GM19099 (cell line): Measurements from ENCODE around the gene DCDC2.

Experiments used
- POLR2A ChIP-seq: IDR thresholded peaks from 3 replicates; pipeline ENCODE4 v1.6.1; 2011; ENCODE audit warnings: low read depth; ENCODE audit not compliant: insufficient read length; ENCODE audit errors: extremely low read depth

Gene DCDC2

DNA sequence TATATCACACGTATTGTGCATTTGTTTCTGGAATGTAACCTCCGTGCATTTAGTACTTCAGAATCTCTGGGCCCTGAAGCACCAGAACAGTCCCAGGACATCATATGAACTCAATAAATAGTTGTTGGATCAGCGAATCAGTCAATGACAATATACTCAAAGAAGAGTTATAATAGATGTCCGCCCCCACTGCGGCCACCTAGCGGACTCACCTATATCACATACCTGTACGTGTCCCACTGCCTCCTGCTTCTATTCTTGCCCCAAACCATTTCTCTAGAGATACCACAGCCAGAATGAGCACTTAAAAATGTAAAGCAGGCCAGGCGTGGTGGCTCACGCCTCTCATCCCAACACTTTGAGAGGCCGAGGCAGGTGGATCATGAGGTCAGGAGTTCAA is 73.9 kb downstream of the DCDC2 start:
- no peak for TF ChIP-seq POLR2A

DNA sequence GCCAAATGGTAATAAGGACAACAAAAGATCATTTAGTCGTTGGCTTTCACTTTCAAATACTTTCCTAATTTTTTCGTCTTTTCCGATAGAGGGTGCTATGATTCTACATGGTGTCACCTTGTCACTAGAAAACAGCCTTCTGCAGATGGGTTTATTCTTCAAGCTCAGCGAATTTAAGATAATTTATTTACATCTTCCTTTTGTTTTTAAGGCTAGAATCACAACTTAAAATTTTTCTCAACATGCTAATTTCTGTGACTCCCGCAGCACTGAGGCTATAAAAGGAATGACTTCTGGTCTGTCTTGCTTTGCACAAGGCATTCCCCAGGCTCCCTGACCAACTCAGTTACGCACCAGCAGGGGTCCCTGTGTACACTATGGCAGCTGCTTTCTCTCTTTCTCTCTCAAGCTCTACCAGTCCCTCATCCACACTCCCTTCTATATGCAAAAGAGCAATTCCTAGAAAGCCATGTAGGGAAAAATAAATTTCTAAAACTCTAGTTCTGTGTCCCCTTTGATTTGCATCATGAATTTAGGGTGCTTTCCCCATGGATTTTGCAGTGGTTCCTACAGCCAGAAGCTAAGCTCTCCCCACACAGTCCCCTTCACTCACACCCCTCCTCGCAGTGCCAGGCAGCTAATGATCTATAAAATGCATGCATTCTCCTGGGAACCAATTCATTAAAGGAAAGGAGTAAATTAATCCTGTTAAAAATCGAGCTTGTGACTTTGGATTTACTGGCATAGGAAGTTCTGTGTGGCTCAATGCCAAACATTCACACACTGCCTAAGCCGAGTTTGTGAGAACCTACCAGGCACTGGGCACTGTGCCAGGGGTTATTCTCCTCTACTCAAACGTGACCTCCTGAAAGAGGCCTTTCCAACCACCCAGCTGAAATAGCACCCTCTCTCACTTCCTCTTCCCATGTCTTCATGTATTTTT is 74.5 kb downstream of the DCDC2 start:
- no peak for TF ChIP-seq POLR2A

DNA sequence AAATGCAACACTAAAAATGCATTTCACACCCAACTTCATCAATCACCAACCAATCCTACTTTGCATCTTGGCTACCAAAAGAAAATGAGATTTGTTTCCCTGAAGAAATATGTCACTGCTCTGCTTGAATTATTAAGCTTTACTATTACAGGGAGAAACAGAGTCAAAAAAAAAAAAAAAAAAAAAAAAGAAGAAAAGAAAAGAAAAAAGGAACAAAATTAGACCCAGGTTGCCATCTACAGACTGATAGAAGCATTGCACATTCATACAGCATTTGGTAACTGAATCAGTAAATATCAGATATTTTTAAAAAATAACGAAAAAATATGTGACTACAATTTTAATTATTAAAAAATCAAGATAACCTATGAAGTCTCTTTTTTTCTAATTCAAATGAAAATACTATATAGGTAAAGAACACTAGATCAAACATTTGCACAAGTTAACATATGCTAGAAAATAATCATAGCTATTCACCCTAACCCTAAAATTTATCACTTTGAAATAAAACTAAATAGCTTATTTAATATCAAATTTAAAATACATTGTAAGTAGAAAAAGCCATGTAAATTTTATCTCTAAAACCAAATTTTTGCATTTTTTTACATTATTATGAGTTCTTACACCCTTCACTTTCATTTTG is 83.3 kb downstream of the DCDC2 start:
- TF ChIP-seq POLR2A, result no peak

DNA sequence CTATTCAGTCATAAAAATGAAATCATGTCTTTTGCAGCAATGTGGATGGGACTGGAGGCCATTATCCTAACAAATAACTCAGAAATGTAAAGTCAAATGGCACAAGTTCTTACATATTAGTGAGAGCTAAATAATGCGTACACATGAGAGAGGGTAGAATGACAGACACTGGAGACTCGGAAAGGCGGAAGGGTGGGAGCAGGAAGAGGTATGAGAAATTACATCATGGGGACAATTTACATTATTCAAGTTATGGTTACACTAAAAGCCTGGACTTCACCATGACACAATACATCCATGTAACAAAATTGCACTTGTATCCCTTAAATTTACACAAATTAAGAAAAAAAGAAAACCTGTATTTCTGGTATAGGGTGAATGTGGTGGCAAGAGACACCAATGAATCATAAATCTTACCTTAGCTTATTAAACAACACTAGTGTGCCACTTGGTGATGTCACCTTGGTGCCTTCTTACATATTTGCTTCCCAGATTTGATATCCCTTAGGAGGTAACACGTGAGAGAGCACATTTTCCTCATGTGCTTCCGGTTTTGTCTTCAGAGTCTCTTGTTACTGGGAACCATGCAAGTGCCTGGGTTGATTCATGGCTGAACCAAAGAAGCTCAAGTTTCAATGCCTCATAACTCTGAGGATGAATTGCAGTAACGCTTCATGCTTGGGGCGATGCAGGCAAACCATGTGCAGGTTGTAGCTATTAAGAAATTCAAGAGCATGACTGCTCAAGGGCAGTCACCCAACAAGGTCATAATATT is 84.6 kb downstream of the DCDC2 start:
- no peak for TF ChIP-seq POLR2A

DNA sequence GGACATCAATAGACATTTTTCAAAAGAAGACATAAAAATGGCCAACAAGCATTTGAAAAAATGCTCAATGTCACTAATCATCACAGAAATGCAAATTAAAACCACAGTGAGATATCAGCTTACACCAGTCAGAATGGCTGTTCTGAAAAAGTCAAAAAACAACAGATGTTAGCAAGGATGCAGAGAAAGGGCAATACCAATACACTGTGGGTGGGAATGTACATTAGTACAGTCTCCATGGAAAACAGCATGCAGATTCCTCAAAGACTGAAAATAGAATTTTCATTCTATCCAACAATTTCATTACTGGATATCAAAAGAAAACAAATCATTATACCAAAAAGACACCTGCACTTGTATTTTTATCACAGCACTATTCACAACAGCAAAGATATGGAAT is 85.3 kb downstream of the DCDC2 start:
- TF ChIP-seq POLR2A, result no peak

DNA sequence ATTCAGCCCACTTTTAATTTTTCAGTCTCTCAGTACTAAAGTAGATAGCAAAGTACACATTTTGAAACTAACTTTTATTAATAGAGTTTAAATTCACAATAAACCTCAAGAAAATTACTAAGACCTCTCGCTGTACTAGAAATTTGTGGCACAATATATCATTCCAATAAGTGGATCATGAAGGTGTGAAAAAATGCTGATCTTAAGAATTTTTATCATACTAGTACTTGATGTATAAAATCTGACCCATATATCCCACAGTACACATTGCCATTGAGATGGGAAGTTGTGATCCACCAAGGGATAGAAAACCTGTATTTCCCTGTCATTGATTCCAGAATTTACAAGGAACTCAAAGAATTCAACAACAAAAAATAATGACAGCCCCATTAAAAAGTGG is 85.7 kb downstream of the DCDC2 start:
- no peak for TF ChIP-seq POLR2A

DNA sequence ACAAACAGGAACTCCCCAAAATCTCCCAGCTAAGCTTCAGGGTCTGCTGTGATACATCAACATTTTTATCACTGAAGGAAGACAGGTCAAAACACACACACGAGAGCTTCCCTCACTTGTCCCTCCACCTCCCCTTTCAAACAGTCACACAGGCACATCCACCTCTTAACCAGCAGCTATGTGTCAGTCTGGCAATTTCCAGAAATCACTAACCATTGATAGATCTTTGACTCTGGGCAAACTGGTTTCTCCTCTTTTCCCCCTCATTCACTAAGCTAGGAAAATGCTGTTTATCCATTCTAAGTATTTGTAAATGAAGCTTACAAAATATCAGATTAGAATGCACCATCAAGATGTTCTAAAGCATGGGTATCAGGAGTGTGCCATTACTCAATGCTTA is 87.8 kb downstream of the DCDC2 start:
- no peak for TF ChIP-seq POLR2A

DNA sequence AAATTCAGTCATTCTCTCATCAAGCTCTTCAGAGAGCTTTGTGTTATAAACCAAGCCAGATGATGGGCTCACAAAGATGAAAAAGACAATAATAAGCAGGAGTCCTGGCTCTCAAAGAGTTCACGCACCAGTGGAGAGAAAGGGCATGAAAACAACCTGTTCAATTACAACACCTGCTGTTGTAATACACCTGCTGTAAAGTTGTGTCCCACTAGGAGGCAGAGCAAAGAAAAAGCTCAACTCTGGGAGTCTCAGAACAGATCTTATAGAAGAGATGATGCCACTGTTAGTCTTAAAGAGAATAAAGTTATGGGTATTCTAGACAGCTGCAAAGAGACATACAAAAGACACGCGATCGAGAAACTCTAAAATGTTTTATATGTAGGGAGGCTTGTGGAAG is 100.6 kb downstream of the DCDC2 start:
- TF ChIP-seq POLR2A, result no peak

DNA sequence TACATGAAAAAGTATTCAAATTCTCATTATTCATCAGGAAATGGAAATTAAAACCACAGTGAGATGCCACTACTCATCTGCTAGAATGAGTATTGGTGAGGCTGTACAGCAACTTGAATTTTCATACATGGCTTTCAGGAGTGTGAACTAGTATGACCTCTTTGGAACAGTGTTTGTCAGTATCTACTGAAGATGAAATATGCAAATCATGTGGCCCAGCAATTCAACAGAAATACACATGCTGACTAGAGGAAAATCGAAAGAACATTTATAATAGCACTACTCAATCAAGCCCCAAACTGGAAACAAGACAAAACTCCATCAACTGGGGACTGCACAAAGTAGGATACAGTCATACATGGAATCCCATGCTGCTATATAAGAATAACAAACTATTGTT is 102.2 kb downstream of the DCDC2 start:
- TF ChIP-seq POLR2A, result no peak

DNA sequence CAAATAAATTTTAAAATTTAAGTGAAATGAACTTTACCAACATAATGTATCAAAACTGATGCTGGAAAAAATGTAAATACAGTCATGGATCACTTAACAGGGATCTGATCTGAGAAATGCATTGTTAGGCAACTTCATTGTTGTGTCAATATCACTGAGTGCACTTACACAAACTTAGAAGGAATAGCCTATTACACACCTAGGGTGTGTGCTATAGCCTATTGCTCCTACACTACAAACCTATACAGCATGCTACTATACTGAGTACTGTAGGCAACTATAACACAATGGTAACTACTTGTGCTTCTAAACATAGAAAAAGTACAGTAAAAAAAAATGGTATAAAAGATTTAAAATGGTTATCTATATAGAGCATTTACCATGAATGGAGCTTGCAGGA is 104.5 kb downstream of the DCDC2 start:
- TF ChIP-seq POLR2A, result no peak

DNA sequence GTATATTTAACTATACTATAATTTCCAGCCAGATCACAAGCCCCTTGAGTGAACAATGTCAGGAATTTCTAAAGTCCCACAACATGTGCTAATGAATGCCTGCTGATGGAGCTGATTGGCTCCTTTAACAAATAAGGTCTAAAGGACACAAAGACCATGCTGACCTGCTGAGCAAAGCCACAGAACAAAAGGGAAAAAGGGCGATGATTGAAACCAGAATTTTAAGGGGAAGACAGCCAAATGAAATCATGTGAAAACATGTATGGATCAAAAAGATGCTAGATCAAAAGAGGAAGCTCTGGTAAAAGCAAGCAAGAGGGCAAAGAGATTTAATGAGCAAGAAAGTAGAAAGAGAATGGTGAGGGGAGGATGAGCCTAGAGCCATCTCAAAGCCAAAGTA is 105.6 kb downstream of the DCDC2 start:
- TF ChIP-seq POLR2A, result no peak

DNA sequence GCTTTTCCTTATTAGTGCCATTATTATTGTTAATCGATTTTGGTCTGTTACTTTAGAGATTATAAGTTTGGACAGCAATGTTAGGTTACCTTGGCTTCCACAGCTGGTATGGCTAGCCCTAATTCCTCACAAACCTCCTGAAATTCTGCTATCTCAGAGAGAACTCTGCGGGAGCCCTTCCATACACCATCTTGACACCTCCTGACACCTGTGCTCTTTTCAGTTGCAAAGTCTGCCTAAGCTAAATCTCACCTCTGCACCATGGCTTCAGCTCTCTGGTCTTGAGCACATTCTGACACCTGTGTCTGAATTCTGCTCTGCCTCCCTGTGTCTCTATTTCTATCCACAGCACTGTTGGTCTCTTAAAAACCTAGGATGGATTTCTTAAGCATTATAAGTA is 106.5 kb downstream of the DCDC2 start:
- no peak for TF ChIP-seq POLR2A

DNA sequence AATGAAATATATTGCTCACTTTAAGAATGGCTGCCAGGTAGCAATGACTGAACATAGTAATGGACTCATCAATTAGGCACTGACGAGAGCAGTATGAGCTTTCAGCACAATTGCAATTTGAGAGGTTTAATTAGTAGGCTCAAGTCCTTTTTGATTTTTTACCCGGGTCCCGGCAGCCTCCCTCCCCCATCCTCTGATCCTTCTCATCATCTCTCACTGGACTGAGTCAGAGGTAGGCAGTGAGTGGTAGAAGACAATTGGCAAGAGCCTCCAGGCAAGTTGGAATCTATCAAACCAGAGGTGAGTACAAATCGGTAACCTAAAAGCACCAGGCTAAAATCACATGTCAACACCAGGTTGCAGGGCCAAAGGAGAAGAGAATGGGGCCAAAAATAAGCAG is 107.9 kb downstream of the DCDC2 start:
- TF ChIP-seq POLR2A, result no peak

DNA sequence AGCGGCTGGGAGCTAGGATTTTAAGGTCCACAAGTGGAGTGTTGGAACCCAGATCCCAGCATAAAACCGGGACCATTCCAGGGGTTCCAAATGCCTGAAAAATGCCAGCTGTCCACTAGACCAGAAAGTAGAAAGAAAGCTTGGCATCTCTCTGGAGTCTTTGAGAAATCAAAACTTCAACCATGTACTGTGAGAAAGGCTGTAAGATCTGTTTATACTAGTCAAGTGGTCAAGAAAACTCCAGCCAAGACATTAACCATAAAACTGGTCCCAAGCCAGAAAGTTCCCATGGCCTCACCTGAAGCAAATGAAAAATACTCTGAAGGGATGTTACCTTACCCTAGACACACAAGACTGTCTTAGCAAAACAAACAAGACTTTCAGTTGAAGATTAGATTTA is 112.6 kb downstream of the DCDC2 start:
- no peak for TF ChIP-seq POLR2A

DNA sequence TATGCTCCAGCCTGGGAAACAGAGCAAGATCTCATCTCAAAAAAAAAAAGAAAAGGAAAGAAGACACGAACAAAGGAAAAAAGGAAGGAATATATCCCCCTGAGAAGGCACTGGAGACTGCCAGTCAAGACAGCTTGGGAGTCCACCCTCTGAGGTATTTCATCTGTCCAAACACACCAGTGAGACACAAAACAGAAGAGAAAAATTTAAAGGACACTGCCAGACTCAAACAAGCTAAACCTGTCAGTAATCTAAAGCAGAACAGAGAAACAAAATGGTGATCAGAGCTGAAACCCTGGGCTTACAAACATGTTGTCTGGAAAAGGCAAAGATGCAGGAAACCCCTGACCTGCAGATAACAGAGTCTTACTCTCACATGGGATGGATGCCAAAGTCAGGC is 114.9 kb downstream of the DCDC2 start:
- no peak for TF ChIP-seq POLR2A

DNA sequence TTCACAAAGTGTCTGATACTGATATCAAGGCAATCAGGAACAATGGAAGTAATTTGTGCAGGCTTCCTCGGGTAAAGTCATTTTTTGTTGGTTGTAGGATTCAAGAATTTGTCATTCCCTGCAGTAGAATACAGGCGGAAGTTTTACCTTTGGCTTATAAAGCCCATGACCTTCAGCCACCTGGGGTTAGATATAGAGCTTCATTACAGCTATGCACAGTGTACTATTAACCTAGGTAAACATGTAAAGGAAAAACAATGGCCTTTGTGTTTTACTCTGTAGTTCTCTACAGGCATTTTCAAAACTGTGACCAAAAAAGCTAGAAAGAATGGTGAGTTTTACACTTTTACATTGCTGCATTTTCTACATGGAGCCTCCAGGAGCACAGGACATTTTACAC is 116.9 kb downstream of the DCDC2 start:
- no peak for TF ChIP-seq POLR2A

DNA sequence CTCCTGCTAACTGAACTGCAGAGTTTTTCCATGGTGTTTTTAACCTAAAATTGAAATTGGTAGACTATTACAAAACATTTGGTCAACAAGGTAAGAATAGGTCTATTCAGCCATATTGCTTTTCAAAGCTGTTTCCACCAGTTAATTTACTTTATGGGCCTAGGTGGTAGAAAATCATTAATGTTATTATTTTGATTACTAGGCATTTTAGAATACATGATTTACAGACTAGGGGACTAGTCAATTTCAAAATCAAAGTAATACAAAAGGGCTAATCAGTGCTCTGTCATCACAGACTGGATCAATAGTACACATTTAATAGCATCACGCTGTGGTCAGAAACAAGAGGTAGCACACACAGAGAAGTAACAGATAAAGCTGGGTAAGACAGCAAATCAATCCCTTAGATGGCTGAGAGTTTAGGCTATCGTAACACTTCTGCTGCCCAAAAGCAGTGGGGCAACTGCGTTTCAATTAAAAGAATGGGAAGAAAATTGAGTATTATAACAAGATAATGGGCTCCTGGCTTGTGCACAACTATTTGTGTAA is 117.4 kb downstream of the DCDC2 start:
- no peak for TF ChIP-seq POLR2A
